ENCODE data around the gene PEX14.

The PEX14 gene

GRCh38 chr1:10647414-10648170, 172.8 kb downstream of the PEX14 start:
- peaks cover 10% of the 10 kb centered on the region; the same call in 1 of the 2 replicates for H3K27me3 ChIP-seq (ENCODE audit: control insufficient read depth, insufficient read depth, low read length)
- H3K4me1 ChIP-seq (ENCODE audit: control insufficient read depth, insufficient read depth, low read length), result peaks cover 10% of the 10 kb centered on the region
- no peak overlapping the region for H3K27ac ChIP-seq (ENCODE audit: low read depth, low read length)
- H3K9ac ChIP-seq (ENCODE audit: low read depth, low read length), result no peak overlapping the region
- no peaks in the 10 kb centered on the region for H3K9me3 ChIP-seq (ENCODE audit: control insufficient read depth, insufficient read depth, low read length)
- no peaks in the 10 kb centered on the region for H3K36me3 ChIP-seq (ENCODE audit: control insufficient read depth, insufficient read depth, low read length)
- H3K4me3 ChIP-seq (ENCODE audit: low read depth, low read length), result no peak overlapping the region

- no peaks in the 10 kb centered on the region for H3K36me3 ChIP-seq (ENCODE audit: control insufficient read depth, insufficient read depth, low read length)
- peaks cover 10% of the 10 kb centered on the region; the same call in 1 of the 2 replicates for H3K27me3 ChIP-seq (ENCODE audit: control insufficient read depth, insufficient read depth, low read length)
- H3K9me3 ChIP-seq (ENCODE audit: control insufficient read depth, insufficient read depth, low read length), result no peaks in the 10 kb centered on the region
- H3K9ac ChIP-seq (ENCODE audit: low read depth, low read length), result no peak overlapping the region
- peak overlapping the region; percentile 53 for H3K27ac ChIP-seq (ENCODE audit: low read depth, low read length)
- H3K4me3 ChIP-seq (ENCODE audit: low read depth, low read length), result no peak overlapping the region; the same call in 1 of the 2 replicates
- peaks cover 10% of the 10 kb centered on the region for H3K4me1 ChIP-seq (ENCODE audit: control insufficient read depth, insufficient read depth, low read length)
Measured at GRCh38 chr1:10648689-10649516, 174.2 kb downstream of the PEX14 start.

GRCh38 chr1:10649517-10650201, 174.9 kb downstream of the PEX14 start:
- Histone ChIP-seq H3K9ac (ENCODE audit: low read depth, low read length) (no peak overlapping the region), H3K4me1 (ENCODE audit: control insufficient read depth, insufficient read depth, low read length) (peaks cover 10% of the 10 kb centered on the region), H3K27me3 (ENCODE audit: control insufficient read depth, insufficient read depth, low read length) (peaks cover 10% of the 10 kb centered on the region; the same call in 1 of the 2 replicates), H3K4me3 (ENCODE audit: low read depth, low read length) (peak overlapping the region; percentile 39; the same call in 1 of the 2 replicates), H3K36me3 (ENCODE audit: control insufficient read depth, insufficient read depth, low read length) (no peaks in the 10 kb centered on the region), H3K9me3 (ENCODE audit: control insufficient read depth, insufficient read depth, low read length) (no peaks in the 10 kb centered on the region), H3K27ac (ENCODE audit: low read depth, low read length) (peak overlapping the region; percentile 53)

GRCh38 chr1:10650556-10651388, 176.0 kb downstream of the PEX14 start:
- peak overlapping the region; percentile 16; the same call in 1 of the 2 replicates for H3K4me3 ChIP-seq (ENCODE audit: low read depth, low read length)
- H3K9ac ChIP-seq (ENCODE audit: low read depth, low read length), result no peak overlapping the region
- H3K36me3 ChIP-seq (ENCODE audit: control insufficient read depth, insufficient read depth, low read length), result no peaks in the 10 kb centered on the region
- H3K4me1 ChIP-seq (ENCODE audit: control insufficient read depth, insufficient read depth, low read length), result peaks cover 10% of the 10 kb centered on the region
- no peaks in the 10 kb centered on the region for H3K9me3 ChIP-seq (ENCODE audit: control insufficient read depth, insufficient read depth, low read length)
- H3K27me3 ChIP-seq (ENCODE audit: control insufficient read depth, insufficient read depth, low read length), result peaks cover 10% of the 10 kb centered on the region; the same call in 1 of the 2 replicates
- H3K27ac ChIP-seq (ENCODE audit: low read depth, low read length), result no peak overlapping the region

- Histone ChIP-seq H3K36me3 (ENCODE audit: control insufficient read depth, insufficient read depth, low read length) (no peaks in the 10 kb centered on the region), H3K9me3 (ENCODE audit: control insufficient read depth, insufficient read depth, low read length) (no peaks in the 10 kb centered on the region), H3K27ac (ENCODE audit: low read depth, low read length) (no peak overlapping the region), H3K9ac (ENCODE audit: low read depth, low read length) (no peak overlapping the region), H3K27me3 (ENCODE audit: control insufficient read depth, insufficient read depth, low read length) (peaks cover 10% of the 10 kb centered on the region; the same call in 1 of the 2 replicates), H3K4me1 (ENCODE audit: control insufficient read depth, insufficient read depth, low read length) (peaks cover 10% of the 10 kb centered on the region), H3K4me3 (ENCODE audit: low read depth, low read length) (no peak overlapping the region)
Measured at GRCh38 chr1:10651389-10651766, 176.6 kb downstream of the PEX14 start.

- Histone ChIP-seq H3K36me3 (ENCODE audit: control insufficient read depth, insufficient read depth, low read length) (no peaks in the 10 kb centered on the region), H3K4me3 (ENCODE audit: low read depth, low read length) (no peak overlapping the region), H3K9me3 (ENCODE audit: control insufficient read depth, insufficient read depth, low read length) (no peaks in the 10 kb centered on the region), H3K9ac (ENCODE audit: low read depth, low read length) (no peak overlapping the region), H3K27me3 (ENCODE audit: control insufficient read depth, insufficient read depth, low read length) (peaks cover 10% of the 10 kb centered on the region; the same call in 1 of the 2 replicates), H3K27ac (ENCODE audit: low read depth, low read length) (no peak overlapping the region), H3K4me1 (ENCODE audit: control insufficient read depth, insufficient read depth, low read length) (peaks cover 10% of the 10 kb centered on the region)
Measured at GRCh38 chr1:10651793-10652192, 177.0 kb downstream of the PEX14 start.

- Histone ChIP-seq H3K9ac (ENCODE audit: low read depth, low read length) (no peak overlapping the region), H3K4me3 (ENCODE audit: low read depth, low read length) (no peak overlapping the region), H3K36me3 (ENCODE audit: control insufficient read depth, insufficient read depth, low read length) (no peaks in the 10 kb centered on the region), H3K4me1 (ENCODE audit: control insufficient read depth, insufficient read depth, low read length) (peaks cover 10% of the 10 kb centered on the region), H3K27ac (ENCODE audit: low read depth, low read length) (no peak overlapping the region), H3K9me3 (ENCODE audit: control insufficient read depth, insufficient read depth, low read length) (no peaks in the 10 kb centered on the region), H3K27me3 (ENCODE audit: control insufficient read depth, insufficient read depth, low read length) (peaks cover 10% of the 10 kb centered on the region; the same call in 1 of the 2 replicates)
Measured at GRCh38 chr1:10652626-10653025, 177.9 kb downstream of the PEX14 start.

- Histone ChIP-seq H3K9me3 (ENCODE audit: control insufficient read depth, insufficient read depth, low read length) (no peaks in the 10 kb centered on the region), H3K36me3 (ENCODE audit: control insufficient read depth, insufficient read depth, low read length) (no peaks in the 10 kb centered on the region), H3K4me3 (ENCODE audit: low read depth, low read length) (no peak overlapping the region), H3K27me3 (ENCODE audit: control insufficient read depth, insufficient read depth, low read length) (peaks cover 10% of the 10 kb centered on the region; the same call in 1 of the 2 replicates), H3K9ac (ENCODE audit: low read depth, low read length) (no peak overlapping the region), H3K4me1 (ENCODE audit: control insufficient read depth, insufficient read depth, low read length) (peaks cover 10% of the 10 kb centered on the region), H3K27ac (ENCODE audit: low read depth, low read length) (no peak overlapping the region)
Measured at GRCh38 chr1:10653370-10654125, 178.8 kb downstream of the PEX14 start.

GRCh38 chr1:10655002-10655401, 180.3 kb downstream of the PEX14 start:
- Histone ChIP-seq H3K9ac (ENCODE audit: low read depth, low read length) (no peak overlapping the region), H3K27ac (ENCODE audit: low read depth, low read length) (no peak overlapping the region), H3K4me1 (ENCODE audit: control insufficient read depth, insufficient read depth, low read length) (peaks cover 2% of the 10 kb centered on the region; the same call in 1 of the 2 replicates), H3K4me3 (ENCODE audit: low read depth, low read length) (no peak overlapping the region), H3K9me3 (ENCODE audit: control insufficient read depth, insufficient read depth, low read length) (no peaks in the 10 kb centered on the region), H3K36me3 (ENCODE audit: control insufficient read depth, insufficient read depth, low read length) (no peaks in the 10 kb centered on the region), H3K27me3 (ENCODE audit: control insufficient read depth, insufficient read depth, low read length) (peaks cover 10% of the 10 kb centered on the region; the same call in 1 of the 2 replicates)
